GM06990 (cell line): Measurements from ENCODE around the gene PANK1.
"Not testable (repeated sequence)": the region's sequence is repeated elsewhere in the genome, so short reads cannot be mapped to it uniquely, and the experiment has no call there.

Source experiments
- DNase-seq: peaks from one replicate; pipeline ENCODE4 v3.0.0-alpha.2; 2011; ENCODE audit not compliant: insufficient read length; ENCODE audit errors: extremely low read depth
- H3K27me3 ChIP-seq: replicated peaks from 2 replicates; pipeline ENCODE4 v1.6.0; 2011; ENCODE audit warnings: low read length; ENCODE audit not compliant: control insufficient read depth, insufficient read depth
- H3K36me3 ChIP-seq: 2 replicates; pipeline ENCODE4 v1.5.1; 2011; ENCODE audit warnings: low read length; ENCODE audit not compliant: control insufficient read depth, insufficient read depth
- H3K4me3 ChIP-seq: replicated peaks from 2 replicates; pipeline ENCODE4 v1.5.1; 2011; ENCODE audit warnings: low read depth, mild to moderate bottlenecking, control low read depth, low read length
- CTCF ChIP-seq: IDR thresholded peaks from 2 replicates; pipeline ENCODE4 v1.5.1; 2011; ENCODE audit warnings: low read length, control low read depth, mild to moderate bottlenecking, inconsistent platforms; ENCODE audit not compliant: insufficient read depth, poor library complexity, severe bottlenecking

PANK1 gene

GRCh38 chr10:89621438-89621837 lies 23.6 kb downstream of the PANK1 start:
- no peaks in the 10 kb centered on the region for H3K27me3 ChIP-seq
- no peak overlapping the region for H3K4me3 ChIP-seq
- no peaks in the 10 kb centered on the region for H3K36me3 ChIP-seq
- no peak for TF ChIP-seq CTCF
- no peak for DNase-seq

- H3K27me3 ChIP-seq, H3K36me3 ChIP-seq, DNase-seq, H3K4me3 ChIP-seq: not testable (repeated sequence)
Measured at GRCh38 chr10:89620296-89620695, 24.7 kb downstream of the PANK1 start.

- Histone ChIP-seq H3K36me3 (no peaks in the 10 kb centered on the region), H3K27me3 (no peaks in the 10 kb centered on the region), H3K4me3 (no peak overlapping the region)
- DNase-seq: no peak
- TF ChIP-seq CTCF: no peak
Measured at GRCh38 chr10:89615824-89616223, 29.2 kb downstream of the PANK1 start.

- Histone ChIP-seq H3K27me3 (no peaks in the 10 kb centered on the region), H3K36me3 (no peaks in the 10 kb centered on the region), H3K4me3 (no peak overlapping the region)
- no peak for DNase-seq
- no peak for TF ChIP-seq CTCF
Measured at GRCh38 chr10:89615112-89615511, 29.9 kb downstream of the PANK1 start.

GRCh38 chr10:89613582-89613981 lies 31.5 kb downstream of the PANK1 start:
- no peak for TF ChIP-seq CTCF
- Histone ChIP-seq H3K27me3 (no peaks in the 10 kb centered on the region), H3K36me3 (no peaks in the 10 kb centered on the region), H3K4me3 (no peak overlapping the region)
- DNase-seq: no peak

- Histone ChIP-seq H3K27me3 (no peaks in the 10 kb centered on the region), H3K36me3 (no peaks in the 10 kb centered on the region), H3K4me3 (no peak overlapping the region)
- TF ChIP-seq CTCF: no peak
- no peak for DNase-seq
Measured at GRCh38 chr10:89611282-89611681, 33.8 kb downstream of the PANK1 start.
